ENCODE results near the gene CNTNAP2.

The CNTNAP2 gene

GRCh38 chr7:146285418-146285817 lies 168.8 kb downstream of the CNTNAP2 start:
- no peak for DNase-seq (ENCODE audit: low read depth in 2 of 2, low spot score in 1 of 2)

GRCh38 chr7:146290746-146291145 lies 174.1 kb downstream of the CNTNAP2 start:
- no peak for DNase-seq (ENCODE audit: low read depth in 2 of 2, low spot score in 1 of 2)

GRCh38 chr7:146291900-146292299 lies 175.3 kb downstream of the CNTNAP2 start:
- DNase-seq (ENCODE audit: low read depth in 2 of 2, low spot score in 1 of 2) = no peak

- no peak for DNase-seq (ENCODE audit: low read depth in 2 of 2, low spot score in 1 of 2)
Measured at GRCh38 chr7:146296028-146296427, 179.4 kb downstream of the CNTNAP2 start.

GRCh38 chr7:146314962-146315361 lies 198.4 kb downstream of the CNTNAP2 start:
- DNase-seq (ENCODE audit: low read depth in 2 of 2, low spot score in 1 of 2) = no peak

- DNase-seq (ENCODE audit: low read depth in 2 of 2, low spot score in 1 of 2) = no peak
Measured at GRCh38 chr7:146319629-146320028, 203.0 kb downstream of the CNTNAP2 start.

- no peak for DNase-seq (ENCODE audit: low read depth in 2 of 2, low spot score in 1 of 2)
Measured at GRCh38 chr7:146321301-146321700, 204.7 kb downstream of the CNTNAP2 start.

- DNase-seq (ENCODE audit: low read depth in 2 of 2, low spot score in 1 of 2) = no peak
Measured at GRCh38 chr7:146331369-146331768, 214.8 kb downstream of the CNTNAP2 start.

GRCh38 chr7:146345251-146345650 lies 228.7 kb downstream of the CNTNAP2 start:
- DNase-seq (ENCODE audit: low read depth in 2 of 2, low spot score in 1 of 2) = no peak

GRCh38 chr7:146346096-146346495 lies 229.5 kb downstream of the CNTNAP2 start:
- DNase-seq (ENCODE audit: low read depth in 2 of 2, low spot score in 1 of 2) = no peak

- DNase-seq (ENCODE audit: low read depth in 2 of 2, low spot score in 1 of 2) = no peak
Measured at GRCh38 chr7:146355216-146355615, 238.6 kb downstream of the CNTNAP2 start.

GRCh38 chr7:146359176-146359575 lies 242.6 kb downstream of the CNTNAP2 start:
- DNase-seq (ENCODE audit: low read depth in 2 of 2, low spot score in 1 of 2) = no peak

GRCh38 chr7:146366938-146367337 lies 250.3 kb downstream of the CNTNAP2 start:
- DNase-seq (ENCODE audit: low read depth in 2 of 2, low spot score in 1 of 2) = no peak

GRCh38 chr7:146370171-146370570 lies 253.6 kb downstream of the CNTNAP2 start:
- DNase-seq (ENCODE audit: low read depth in 2 of 2, low spot score in 1 of 2) = no peak

- no peak for DNase-seq (ENCODE audit: low read depth in 2 of 2, low spot score in 1 of 2)
Measured at GRCh38 chr7:146375170-146375569, 258.6 kb downstream of the CNTNAP2 start.

GRCh38 chr7:146378196-146378595 lies 261.6 kb downstream of the CNTNAP2 start:
- DNase-seq (ENCODE audit: low read depth in 2 of 2, low spot score in 1 of 2) = no peak

- no peak for DNase-seq (ENCODE audit: low read depth in 2 of 2, low spot score in 1 of 2)
Measured at GRCh38 chr7:146387140-146387539, 270.5 kb downstream of the CNTNAP2 start.

- DNase-seq (ENCODE audit: low read depth in 2 of 2, low spot score in 1 of 2) = no peak
Measured at GRCh38 chr7:146388928-146389327, 272.3 kb downstream of the CNTNAP2 start.

GRCh38 chr7:146393346-146393745 lies 276.7 kb downstream of the CNTNAP2 start:
- no peak for DNase-seq (ENCODE audit: low read depth in 2 of 2, low spot score in 1 of 2)

- DNase-seq (ENCODE audit: low read depth in 2 of 2, low spot score in 1 of 2) = no peak
Measured at GRCh38 chr7:146397141-146397540, 280.5 kb downstream of the CNTNAP2 start.

- no peak for DNase-seq (ENCODE audit: low read depth in 2 of 2, low spot score in 1 of 2)
Measured at GRCh38 chr7:146401939-146402338, 285.3 kb downstream of the CNTNAP2 start.

GRCh38 chr7:146405737-146406136 lies 289.1 kb downstream of the CNTNAP2 start:
- DNase-seq (ENCODE audit: low read depth in 2 of 2, low spot score in 1 of 2) = no peak

GRCh38 chr7:146411975-146412374 lies 295.4 kb downstream of the CNTNAP2 start:
- DNase-seq (ENCODE audit: low read depth in 2 of 2, low spot score in 1 of 2) = no peak

- no peak for DNase-seq (ENCODE audit: low read depth in 2 of 2, low spot score in 1 of 2)
Measured at GRCh38 chr7:146412781-146413180, 296.2 kb downstream of the CNTNAP2 start.

Data from stimulated activated CD8-positive, alpha-beta memory T cell treated with anti-CD3 and anti-CD28 coated beads, Interleukin-4, amount 100 ng/mL, for 4 hours (primary cell).